Breast epithelium (tissue), 4 donors: Measurements from ENCODE around the gene DPH1. TPM values are rescaled to one million over a fixed set of nuclear protein-coding genes. Genes with fewer than 3 reads are reported as not detected.

Source experiments
- DNase-seq, 2 donors: peaks; one replicate each; pipeline ENCODE4 v3.0.0-alpha.2; 2019; ENCODE audit warnings: low spot score in 2 of 2
- H3K27ac ChIP-seq, 2 donors: fragments of 200-600 bp; sonication (generic) in 1 of 2; one replicate each; pipeline ENCODE4 v1.5.1; 2016 to 2019; ENCODE audit warnings: mild to moderate bottlenecking in 1 of 2
- H3K27me3 ChIP-seq, 2 donors: fragments of 200-600 bp; sonication (generic) in 1 of 2; one replicate each; pipeline versions ENCODE4 v1.5.1 to v1.6.0; 2017 to 2019; ENCODE audit warnings: control low read depth in 1 of 2, mild to moderate bottlenecking in 1 of 2
- H3K36me3 ChIP-seq: fragments of 200-600 bp; one replicate; pipeline ENCODE4 v1.5.1; 2019
- H3K4me1 ChIP-seq, 2 donors: fragments of 200-600 bp; sonication (generic); one replicate each; pipeline ENCODE4 v1.5.1; 2016 to 2019; ENCODE audit warnings: control low read depth in 1 of 2
- H3K4me3 ChIP-seq, 3 donors: fragments of 200-600 bp; sonication (generic); 1 replicate in 2 of 3; 2 replicates in 1 of 3; pipeline ENCODE4 v1.5.1; 2016 to 2019; ENCODE audit warnings: mild to moderate bottlenecking in 3 of 3, moderate library complexity in 2 of 3
- H3K9me3 ChIP-seq, 2 donors: fragments of 200-600 bp; sonication (generic) in 1 of 2; one replicate each; pipeline ENCODE4 v1.5.1; 2016 to 2019; ENCODE audit warnings: control low read depth in 1 of 2
- CTCF ChIP-seq, 3 donors: fragments of 450-650 bp; IDR thresholded peaks; one replicate each; pipeline ENCODE4 v1.5.1; 2016 to 2017; ENCODE audit warnings: antibody characterized with exemption in 3 of 3, mild to moderate bottlenecking in 3 of 3, moderate library complexity in 3 of 3
- POLR2A ChIP-seq: fragments of 450-650 bp; IDR thresholded peaks from one replicate; pipeline ENCODE4 v1.6.1; 2016; ENCODE audit warnings: antibody characterized with exemption, mild to moderate bottlenecking, moderate library complexity
- POLR2AphosphoS5 ChIP-seq, 3 donors: sonication (generic); formaldehyde crosslinking; IDR thresholded peaks; one replicate each; pipeline ENCODE4 v1.6.1; 2017; ENCODE audit warnings: antibody characterized with exemption in 3 of 3
- intact Hi-C: fragments of 100-400 bp; cut with DNase I; formaldehyde crosslinking; loops from one replicate; pipeline ENCODE4 v1.15.1; 2023; ENCODE audit warnings: low total_unique reads
- total RNA-seq, 3 donors: library from RNA; depleted of rRNA; stranded (reverse); fragments of >200 nt; gene quantifications; one replicate each; pipeline ENCODE4 v1.1.0, GENCODE V29; 2016

The DPH1 gene
- total RNA-seq, 3 donors from 2014 or later: 28.3 to 66.6 (median 55.7) TPM

GRCh38 chr17:2063261-2064146 lies 33.6 kb downstream of the DPH1 start:
- Histone ChIP-seq H3K4me3 (no peak overlapping the region), H3K9me3 (no peaks in the 10 kb centered on the region), H3K27me3 (no peaks in the 10 kb centered on the region), H3K36me3 (no peaks in the 10 kb centered on the region), H3K4me1 (peaks cover 10 to 12% of the 10 kb centered on the region in 2 donors), H3K27ac (peak overlapping the region; percentile 74 to 89)
- intact Hi-C loops: no loop called here
- no peak for DNase-seq
- TF ChIP-seq POLR2AphosphoS5 (IDR thresholded peaks at IDR 0.05): no peak
- TF ChIP-seq CTCF (IDR thresholded peaks at IDR 0.05): no peak
- no peak for TF ChIP-seq POLR2A

- Histone ChIP-seq H3K36me3 (no peaks in the 10 kb centered on the region), H3K9me3 (no peaks in the 10 kb centered on the region), H3K27me3 (no peaks in the 10 kb centered on the region), H3K4me1 (peaks cover 11 to 12% of the 10 kb centered on the region in 2 donors), H3K27ac (peak overlapping the region; percentile 74 to 89), H3K4me3 (no peak overlapping the region)
- intact Hi-C loops: no loop called here
- DNase-seq: no peak
- TF ChIP-seq POLR2AphosphoS5 (IDR thresholded peaks at IDR 0.05): no peak
Measured at GRCh38 chr17:2064147-2064489, 34.2 kb downstream of the DPH1 start.

- peak overlapping the region; percentile 74 to 89 for H3K27ac ChIP-seq
- peaks cover 11 to 12% of the 10 kb centered on the region in 2 donors for H3K4me1 ChIP-seq
- no peaks in the 10 kb centered on the region for H3K9me3 ChIP-seq
- H3K27me3 ChIP-seq: no peaks in the 10 kb centered on the region
- H3K4me3 ChIP-seq: no peak overlapping the region
- TF ChIP-seq CTCF (IDR thresholded peaks at IDR 0.05) (no peak), POLR2A (no peak), POLR2AphosphoS5 (IDR thresholded peaks at IDR 0.05) (no peak)
- intact Hi-C loops: no loop called here
- no peak for DNase-seq
- H3K36me3 ChIP-seq: no peaks in the 10 kb centered on the region
Measured at GRCh38 chr17:2064520-2064971, 34.6 kb downstream of the DPH1 start.

GRCh38 chr17:2064980-2065785 lies 35.2 kb downstream of the DPH1 start:
- intact Hi-C loops: no loop called here
- peak overlapping the region; percentile 74 to 89 for H3K27ac ChIP-seq
- no peaks in the 10 kb centered on the region for H3K36me3 ChIP-seq
- no peaks in the 10 kb centered on the region for H3K9me3 ChIP-seq
- no peak for DNase-seq
- peaks cover 11 to 12% of the 10 kb centered on the region in 2 donors for H3K4me1 ChIP-seq
- no peak for TF ChIP-seq CTCF (IDR thresholded peaks at IDR 0.05)
- no peak for TF ChIP-seq POLR2A
- TF ChIP-seq POLR2AphosphoS5 (IDR thresholded peaks at IDR 0.05): no peak
- H3K27me3 ChIP-seq: no peaks in the 10 kb centered on the region
- H3K4me3 ChIP-seq: no peak overlapping the region

GRCh38 chr17:2065949-2066400 lies 36.0 kb downstream of the DPH1 start:
- H3K27ac ChIP-seq: peak overlapping the region; percentile 74 to 89
- H3K27me3 ChIP-seq: no peaks in the 10 kb centered on the region
- H3K36me3 ChIP-seq: no peaks in the 10 kb centered on the region
- H3K9me3 ChIP-seq: no peaks in the 10 kb centered on the region
- peak; percentile 26 to 61 (median 36) for TF ChIP-seq POLR2AphosphoS5 (IDR thresholded peaks at IDR 0.05)
- no peak for TF ChIP-seq POLR2A
- intact Hi-C loops: no loop called here
- DNase-seq: no peak
- H3K4me1 ChIP-seq: peaks cover 11 to 12% of the 10 kb centered on the region in 2 donors
- H3K4me3 ChIP-seq: no peak overlapping the region
